Adipocyte (in vitro differentiated cells): ENCODE measurements around the gene KIAA0753.

Experiments used
- DNase-seq: peaks from one replicate; pipeline ENCODE4 v3.0.0-alpha.2; 2015; ENCODE audit warnings: low read depth
- H3K27me3 ChIP-seq: replicated peaks from 2 replicates; pipeline ENCODE4 v1.7.0; 2013; ENCODE audit warnings: mild to moderate bottlenecking, low read length, moderate library complexity; ENCODE audit not compliant: control insufficient read depth, insufficient read depth
- H3K36me3 ChIP-seq: 2 replicates; pipeline ENCODE4 v1.7.0; 2013; ENCODE audit warnings: low read length, mild to moderate bottlenecking, moderate library complexity; ENCODE audit not compliant: control insufficient read depth, insufficient read depth, severe bottlenecking
- H3K4me1 ChIP-seq: 2 replicates; pipeline ENCODE4 v1.7.0; 2013; ENCODE audit warnings: mild to moderate bottlenecking, low read length, moderate library complexity; ENCODE audit not compliant: control insufficient read depth, insufficient read depth
- H3K4me3 ChIP-seq: 2 replicates; pipeline ENCODE4 v1.7.0; 2013; ENCODE audit warnings: mild to moderate bottlenecking, low read length, moderate library complexity
- H3K9ac ChIP-seq: 2 replicates; pipeline ENCODE4 v1.7.0; 2013; ENCODE audit warnings: mild to moderate bottlenecking, low read length, moderate library complexity
- H3K9me3 ChIP-seq: 2 replicates; pipeline ENCODE4 v1.7.0; 2013; ENCODE audit warnings: mild to moderate bottlenecking, low read length, moderate library complexity; ENCODE audit not compliant: control insufficient read depth

KIAA0753 gene

DNA sequence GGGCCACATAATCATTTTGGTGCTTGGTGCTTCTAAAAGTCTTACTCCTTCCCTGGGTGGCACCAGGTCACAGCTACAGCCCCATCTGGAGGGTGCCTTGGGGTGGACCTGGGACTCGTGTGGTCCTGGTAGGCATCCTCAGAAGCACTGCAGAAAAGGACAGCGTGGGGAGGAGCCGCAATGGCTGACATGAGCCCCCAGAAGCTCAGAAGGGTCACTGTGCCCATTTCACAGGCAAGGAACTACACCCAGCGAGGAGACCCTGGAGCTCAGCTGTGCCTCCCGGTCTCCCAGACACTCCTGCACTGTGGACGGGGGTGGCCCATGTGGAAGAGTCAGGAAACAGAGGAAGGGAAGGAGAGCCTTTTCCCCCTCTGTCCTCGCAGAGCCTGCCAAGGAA, 37.4 kb upstream of the KIAA0753 start:
- Histone ChIP-seq H3K27me3 (peaks cover 61% of the 10 kb centered on the region), H3K9me3 (peaks cover 2% of the 10 kb centered on the region), H3K36me3 (no peaks in the 10 kb centered on the region), H3K4me3 (no peak overlapping the region), H3K9ac (no peak overlapping the region), H3K4me1 (no peaks in the 10 kb centered on the region)
- no peak for DNase-seq

DNA sequence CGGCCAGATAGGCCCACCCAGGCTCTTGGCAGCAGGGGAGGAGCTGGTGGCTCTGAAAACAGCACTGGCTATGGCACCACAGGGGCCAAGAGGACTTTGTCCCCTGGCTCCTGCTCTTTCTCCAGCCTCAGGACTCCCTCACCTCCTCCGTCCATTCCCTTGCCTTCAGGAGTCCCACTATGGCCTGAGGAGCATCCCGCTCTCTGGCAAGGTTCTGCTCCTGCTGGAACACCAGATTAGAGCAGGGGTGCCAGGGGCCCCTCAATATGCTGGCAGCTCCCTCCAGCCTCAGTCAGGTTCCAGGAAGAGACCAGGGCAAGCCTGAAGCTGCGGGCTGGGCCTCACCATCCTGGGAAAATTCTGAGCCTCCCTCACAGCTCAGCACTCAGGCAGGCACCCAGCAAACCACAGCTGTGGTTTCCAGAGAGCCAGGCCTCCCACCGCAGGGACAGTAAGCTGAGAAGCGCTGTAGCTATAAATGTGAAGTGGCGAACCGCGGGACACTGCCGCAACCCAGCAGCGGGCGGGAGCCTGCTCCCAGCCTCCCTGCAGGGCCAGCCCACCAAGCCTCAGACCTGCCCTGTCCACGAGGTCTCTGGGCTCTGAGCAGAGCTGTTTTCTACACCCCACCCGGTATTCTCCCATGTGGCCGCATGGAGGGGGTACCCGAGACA, 36.8 kb upstream of the KIAA0753 start:
- no peaks in the 10 kb centered on the region for H3K4me1 ChIP-seq
- H3K27me3 ChIP-seq, result peaks cover 54% of the 10 kb centered on the region
- no peak overlapping the region for H3K4me3 ChIP-seq
- no peaks in the 10 kb centered on the region for H3K36me3 ChIP-seq
- no peak for DNase-seq
- H3K9me3 ChIP-seq, result peaks cover under 1% of the 10 kb centered on the region
- H3K9ac ChIP-seq, result no peak overlapping the region

DNA sequence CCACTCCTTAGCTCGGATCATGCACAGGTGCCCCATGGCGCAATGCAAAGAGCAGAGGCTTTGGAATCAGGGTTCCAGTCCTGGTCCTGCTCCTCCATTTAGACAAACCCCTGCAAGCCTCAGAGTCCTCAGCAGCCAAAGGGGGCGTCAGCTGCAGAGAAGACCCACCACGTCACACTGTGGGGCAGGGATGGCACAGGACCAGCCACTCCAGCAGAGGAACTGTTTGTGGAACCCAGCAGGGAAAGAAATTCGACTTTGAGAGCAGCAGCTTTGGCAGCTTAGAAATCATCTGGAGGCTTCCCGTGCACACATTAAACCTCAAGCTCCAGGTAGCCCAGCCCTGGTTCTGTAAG, 36.3 kb upstream of the KIAA0753 start:
- Histone ChIP-seq H3K9ac (no peak overlapping the region), H3K4me3 (no peak overlapping the region), H3K4me1 (no peaks in the 10 kb centered on the region), H3K27me3 (peaks cover 49% of the 10 kb centered on the region), H3K9me3 (no peaks in the 10 kb centered on the region), H3K36me3 (no peaks in the 10 kb centered on the region)
- no peak for DNase-seq

DNA sequence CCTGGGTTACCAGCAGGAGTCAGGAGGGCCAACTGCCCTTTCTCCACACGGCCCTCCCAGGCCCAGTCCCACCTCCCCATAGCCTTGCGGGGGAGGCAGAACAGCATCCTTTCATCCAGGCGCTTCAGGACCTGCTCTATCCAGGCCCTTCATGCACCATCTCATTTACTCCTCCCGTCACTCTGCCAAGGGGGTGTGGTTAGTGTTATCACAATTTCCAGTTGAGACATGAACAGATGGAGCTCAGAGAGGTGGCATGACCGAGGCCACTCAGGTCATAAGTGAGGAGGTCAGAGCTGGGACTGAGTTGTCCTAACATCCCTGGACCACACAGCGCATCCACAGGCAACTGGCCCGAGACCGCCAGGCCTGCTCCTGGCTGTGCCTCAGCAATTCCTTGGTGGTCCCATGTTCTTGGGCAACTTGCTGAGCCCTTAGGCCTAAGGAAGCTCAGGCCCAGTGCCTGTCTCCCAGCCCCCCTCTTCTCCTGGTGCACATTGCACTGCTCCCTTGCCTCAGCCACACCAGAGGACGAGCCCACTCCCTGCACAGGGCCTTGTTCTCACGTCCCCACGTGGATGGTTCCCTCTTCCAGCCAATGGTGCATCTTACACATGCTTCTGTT, 34.8 kb upstream of the KIAA0753 start:
- H3K9ac ChIP-seq, result no peak overlapping the region
- H3K4me1 ChIP-seq, result no peaks in the 10 kb centered on the region
- no peak overlapping the region for H3K4me3 ChIP-seq
- H3K27me3 ChIP-seq, result peaks cover 55% of the 10 kb centered on the region
- H3K9me3 ChIP-seq, result no peaks in the 10 kb centered on the region
- no peak for DNase-seq
- no peaks in the 10 kb centered on the region for H3K36me3 ChIP-seq

DNA sequence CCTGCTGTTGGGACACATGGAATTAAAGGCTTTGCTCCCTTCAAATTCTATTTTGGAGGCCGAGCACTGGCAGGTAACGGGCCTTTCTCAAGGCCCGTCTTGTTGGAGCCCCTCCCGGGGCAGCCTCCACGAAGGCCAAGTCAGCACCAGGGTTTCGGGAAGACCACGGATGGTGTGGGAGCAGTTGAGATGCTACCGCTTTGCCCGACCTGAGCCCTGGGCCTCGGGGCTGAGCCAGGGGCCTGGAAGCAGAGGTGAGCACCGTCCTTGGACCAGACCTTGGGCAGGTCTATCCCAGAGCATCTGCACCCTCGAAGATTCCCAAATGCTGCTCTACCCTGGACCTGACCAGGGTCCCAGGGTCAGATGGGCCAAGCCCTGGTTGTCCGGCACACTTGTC, 34.1 kb upstream of the KIAA0753 start:
- Histone ChIP-seq H3K9ac (no peak overlapping the region), H3K4me1 (no peaks in the 10 kb centered on the region), H3K9me3 (no peaks in the 10 kb centered on the region), H3K4me3 (no peak overlapping the region), H3K27me3 (peaks cover 58% of the 10 kb centered on the region), H3K36me3 (no peaks in the 10 kb centered on the region)
- no peak for DNase-seq

DNA sequence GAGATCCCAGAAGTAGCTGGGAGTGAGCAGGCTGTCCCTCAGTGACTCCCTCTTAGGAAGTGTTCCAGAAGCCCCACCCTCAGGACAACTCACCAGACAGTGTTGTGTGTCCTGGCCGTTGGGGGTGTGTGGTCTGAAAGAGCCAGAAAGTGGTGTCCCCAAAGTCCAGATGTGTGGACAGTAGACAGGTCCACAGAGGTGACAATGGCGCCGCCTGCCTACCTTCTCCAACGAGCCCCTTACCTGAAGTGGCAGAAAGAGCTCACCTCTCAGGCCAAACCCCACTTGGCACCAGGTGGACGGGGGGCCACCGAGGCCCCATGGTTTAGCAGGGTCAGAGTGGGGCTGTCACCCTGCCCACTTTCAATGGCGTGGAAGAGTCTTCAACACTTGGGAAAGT, 30.9 kb upstream of the KIAA0753 start:
- DNase-seq, result no peak
- no peaks in the 10 kb centered on the region for H3K9me3 ChIP-seq
- H3K27me3 ChIP-seq, result peaks cover 52% of the 10 kb centered on the region

DNA sequence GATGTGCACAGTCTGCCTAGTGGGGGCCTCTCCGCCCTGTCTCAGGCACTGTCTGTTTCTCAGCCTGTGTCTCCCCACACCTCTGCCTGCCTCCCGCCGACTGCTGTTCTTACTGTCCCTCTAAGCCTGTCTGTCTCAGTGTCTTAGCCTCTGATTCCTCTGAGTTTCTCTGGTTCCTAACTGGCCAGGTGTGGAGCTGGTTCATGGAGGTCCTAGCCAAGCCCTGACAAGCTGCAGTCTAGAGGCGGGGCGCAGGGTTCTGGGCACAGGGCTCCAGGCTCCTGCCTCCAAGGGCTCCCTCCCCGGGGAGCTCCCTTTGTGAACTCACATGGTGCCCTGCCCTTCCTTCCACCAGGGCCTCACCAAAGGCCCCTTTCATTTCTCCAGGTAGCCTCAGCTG, 30.5 kb upstream of the KIAA0753 start:
- H3K9me3 ChIP-seq, result no peaks in the 10 kb centered on the region
- no peak overlapping the region for H3K9ac ChIP-seq
- H3K4me3 ChIP-seq, result no peak overlapping the region

More for the DNA sequence above, 30.9 kb upstream of the KIAA0753 start:
- Histone ChIP-seq H3K36me3 (no peaks in the 10 kb centered on the region), H3K4me1 (no peaks in the 10 kb centered on the region), H3K9ac (no peak overlapping the region), H3K4me3 (no peak overlapping the region)

DNA sequence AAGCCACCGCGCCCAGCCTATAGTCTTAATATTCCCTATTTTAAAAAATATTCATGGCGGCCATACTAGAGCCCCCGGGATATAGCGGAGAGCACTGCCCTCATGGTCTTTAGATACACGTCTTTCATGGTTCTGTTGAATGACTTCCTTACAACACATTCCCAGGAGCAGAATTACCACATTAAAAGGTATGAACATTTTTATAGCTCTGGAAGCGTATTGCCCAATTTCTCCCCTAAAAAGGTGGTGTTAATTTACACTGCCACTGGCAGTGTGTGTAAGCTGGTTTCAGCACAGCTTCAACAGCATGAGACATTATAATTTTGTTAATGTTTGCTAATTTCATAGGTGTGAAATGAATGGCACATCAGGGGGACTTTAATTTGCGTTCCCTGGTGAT, 30.1 kb upstream of the KIAA0753 start:
- Histone ChIP-seq H3K36me3 (no peaks in the 10 kb centered on the region), H3K9ac (no peak overlapping the region), H3K27me3 (peaks cover 44% of the 10 kb centered on the region), H3K4me3 (no peak overlapping the region), H3K9me3 (no peaks in the 10 kb centered on the region), H3K4me1 (no peaks in the 10 kb centered on the region)
- no peak for DNase-seq

More for the DNA sequence above, 30.5 kb upstream of the KIAA0753 start:
- Histone ChIP-seq H3K36me3 (no peaks in the 10 kb centered on the region), H3K27me3 (peaks cover 48% of the 10 kb centered on the region), H3K4me1 (no peaks in the 10 kb centered on the region)
- no peak for DNase-seq

DNA sequence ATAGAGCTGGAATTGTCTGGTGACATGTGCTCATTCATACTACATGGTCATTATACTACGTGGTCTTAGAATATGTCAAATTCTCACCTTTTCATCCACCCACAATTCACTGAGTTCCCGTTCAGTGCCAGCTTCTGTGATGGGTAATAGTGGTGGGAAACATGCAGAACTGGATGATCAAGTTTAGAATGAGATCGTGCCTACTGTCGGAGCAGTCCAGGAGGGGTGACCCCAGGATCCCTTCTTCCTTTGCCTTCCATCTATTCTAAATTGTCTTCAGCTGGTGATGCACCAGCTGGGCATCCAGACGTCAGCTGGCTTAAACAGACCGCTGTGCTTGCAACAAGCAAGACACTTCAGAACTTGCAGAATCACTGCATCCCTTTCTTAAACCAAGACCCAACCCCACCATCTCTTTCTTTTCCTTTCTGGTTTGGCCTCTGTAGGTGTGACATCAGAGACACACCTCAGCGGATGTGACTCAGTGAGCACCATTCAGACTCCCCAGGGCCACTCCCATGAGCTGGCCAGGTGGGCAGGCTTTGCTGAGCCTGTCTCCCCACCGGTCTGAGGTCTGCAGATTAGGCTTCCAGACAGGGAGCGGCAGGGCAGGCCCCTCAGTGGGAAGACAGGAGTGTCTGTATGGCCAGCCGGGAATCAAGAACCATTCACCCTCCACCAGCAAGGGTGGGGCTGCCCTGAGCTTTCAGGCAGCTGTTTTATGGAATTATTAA, 29.1 kb upstream of the KIAA0753 start:
- Histone ChIP-seq H3K9me3 (no peaks in the 10 kb centered on the region), H3K36me3 (no peaks in the 10 kb centered on the region), H3K27me3 (peaks cover 35% of the 10 kb centered on the region), H3K4me1 (no peaks in the 10 kb centered on the region), H3K4me3 (no peak overlapping the region), H3K9ac (no peak overlapping the region)
- no peak for DNase-seq

DNA sequence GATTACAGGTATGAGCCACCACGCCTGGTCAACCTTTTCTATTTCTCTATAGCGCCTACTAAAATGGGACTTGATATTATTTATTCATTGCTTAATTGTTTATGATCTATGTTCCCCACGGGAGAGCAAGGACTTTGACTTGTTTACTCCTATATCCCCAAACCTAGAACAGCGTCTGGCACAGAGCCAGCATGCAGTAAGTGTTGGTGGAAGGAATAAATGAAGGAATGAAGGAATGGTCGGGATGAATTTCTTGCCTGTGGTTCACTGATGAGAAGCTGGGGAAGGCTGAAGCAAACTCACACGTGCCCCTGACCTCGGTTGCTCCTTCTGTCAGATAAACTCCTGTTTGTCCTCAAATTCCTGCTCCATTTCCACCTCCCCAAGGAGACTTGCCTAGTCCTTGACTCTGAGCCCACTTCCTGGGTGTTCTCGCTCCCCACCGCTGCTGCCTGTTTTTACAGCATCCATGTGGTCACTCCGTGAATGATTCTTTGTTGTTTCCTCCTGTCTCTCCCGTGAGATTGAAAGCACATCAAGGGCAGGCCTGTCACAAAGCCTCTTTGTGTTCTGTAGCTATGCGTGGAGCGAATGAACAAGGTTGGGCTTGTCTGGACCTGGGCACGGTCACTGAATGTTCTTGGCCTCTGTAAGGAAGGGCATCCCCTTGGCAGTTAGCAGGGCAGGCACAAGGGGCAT, 28.4 kb upstream of the KIAA0753 start:
- H3K27me3 ChIP-seq, result peaks cover 29% of the 10 kb centered on the region
- H3K9me3 ChIP-seq, result no peaks in the 10 kb centered on the region
- no peak overlapping the region for H3K4me3 ChIP-seq
- no peak overlapping the region for H3K9ac ChIP-seq
- no peaks in the 10 kb centered on the region for H3K4me1 ChIP-seq
- no peak for DNase-seq
- H3K36me3 ChIP-seq, result no peaks in the 10 kb centered on the region

DNA sequence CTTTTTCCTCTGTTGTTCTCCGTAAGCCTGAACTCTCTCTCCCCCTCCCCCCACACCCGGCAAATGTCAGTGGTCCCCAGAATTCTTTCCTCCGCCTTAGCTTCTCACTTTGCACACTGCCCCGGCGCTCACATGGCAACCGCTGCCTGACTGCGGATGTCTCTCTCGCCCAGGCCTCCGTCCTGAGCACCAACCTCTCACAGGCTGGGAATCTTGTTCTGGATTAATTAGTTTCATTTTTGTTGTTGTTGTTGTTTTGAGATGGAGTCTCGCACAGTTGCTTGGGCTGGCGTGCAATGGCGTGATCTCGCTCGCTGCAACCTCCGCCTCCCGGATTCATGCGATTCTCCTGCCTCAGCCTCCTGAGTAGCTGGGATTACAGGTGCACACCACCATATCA, 27.7 kb upstream of the KIAA0753 start:
- H3K27me3 ChIP-seq, result peaks cover 29% of the 10 kb centered on the region
- DNase-seq, result no peak
- H3K9ac ChIP-seq, result no peak overlapping the region
- no peaks in the 10 kb centered on the region for H3K9me3 ChIP-seq
- no peak overlapping the region for H3K4me3 ChIP-seq
- no peaks in the 10 kb centered on the region for H3K4me1 ChIP-seq
- H3K36me3 ChIP-seq, result no peaks in the 10 kb centered on the region
